NCI-H2171 treated with DMSO at 0.1 percent for 48 hours (cell line): Measurements from ENCODE around the gene IFT81.
"Not testable (repeated sequence)": the region's sequence is repeated elsewhere in the genome, so short reads cannot be mapped to it uniquely, and the experiment has no call there.

Source experiments
- DNase-seq: peaks from one replicate; lab custom pipeline; 2025; lab: John Stamatoyannopoulos, UW

Gene IFT81

GRCh38 chr12:110124269-110124995, at the start of gene IFT81:
Gene IFT81 (plus strand): TSS chr12:110124357. CDS start chr12:110127381, 3,024 bp downstream.
- DNase-seq = peak; percentile 87

DNA sequence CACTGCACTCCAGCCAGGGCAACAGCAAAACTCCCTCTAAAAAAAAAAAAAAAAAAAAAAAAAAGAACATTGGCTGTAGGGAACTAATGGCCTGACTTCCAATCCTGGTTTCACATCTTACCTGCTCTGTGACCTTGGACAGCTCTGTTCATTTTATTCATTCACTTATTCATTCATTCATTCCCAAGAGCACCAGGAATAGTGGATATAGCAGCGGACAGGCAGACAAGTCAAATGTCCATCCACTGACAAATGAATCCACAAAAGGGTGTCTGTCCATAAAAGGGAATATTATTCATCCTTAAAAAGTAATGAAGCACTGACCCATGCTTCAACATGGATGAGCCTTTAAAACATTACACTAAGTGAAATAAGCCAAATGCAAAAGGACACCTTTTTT, 48.3 kb upstream of the IFT81 start:
- DNase-seq = no peak

GRCh38 chr12:110077800-110078199, 46.4 kb upstream of the IFT81 start:
- DNase-seq = no peak

DNA sequence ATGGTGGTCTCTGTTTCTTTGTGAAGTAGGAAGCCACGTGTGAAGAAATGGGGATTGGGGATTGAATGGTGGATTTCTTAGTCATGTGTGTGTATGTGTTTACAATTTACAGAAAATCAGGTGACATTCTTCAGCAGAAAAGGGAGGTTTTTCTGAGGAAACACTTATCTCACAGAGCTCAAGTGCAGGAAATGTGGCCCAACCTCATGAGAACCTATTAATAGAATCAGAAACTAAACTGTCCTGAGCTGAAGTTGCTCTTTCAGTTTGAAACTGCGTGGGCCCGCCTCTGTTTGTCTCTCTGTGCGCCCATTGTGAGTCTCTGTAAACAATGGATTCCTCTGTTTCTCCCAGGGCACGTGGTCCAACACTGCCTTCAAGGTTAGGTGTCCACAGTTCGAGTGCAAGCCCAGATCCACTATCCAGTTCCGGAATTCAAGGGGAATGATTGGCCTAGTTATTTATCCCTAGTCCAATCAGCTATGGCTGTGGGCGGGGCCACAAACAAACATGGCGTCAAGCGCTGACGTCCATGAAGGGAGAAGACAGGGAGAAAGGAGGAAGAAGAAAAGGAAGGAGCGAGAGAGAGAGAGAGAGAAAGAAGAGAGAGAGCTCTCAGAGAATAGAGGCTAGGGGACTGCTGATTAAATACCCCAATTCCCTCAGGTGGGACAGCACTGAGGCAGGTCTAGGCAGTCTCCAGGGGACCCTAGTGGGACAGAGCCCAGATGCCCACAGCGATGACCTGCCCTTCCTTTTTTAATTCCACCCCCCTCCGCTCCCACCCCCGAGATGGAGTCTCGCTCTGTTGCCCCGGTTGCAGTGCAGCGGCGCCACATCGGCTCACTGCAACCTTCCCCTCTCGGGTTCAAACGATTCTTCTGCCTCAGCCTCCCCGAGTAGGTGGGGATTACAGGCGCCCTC, 44.4 kb upstream of the IFT81 start:
- no peak for DNase-seq

DNA sequence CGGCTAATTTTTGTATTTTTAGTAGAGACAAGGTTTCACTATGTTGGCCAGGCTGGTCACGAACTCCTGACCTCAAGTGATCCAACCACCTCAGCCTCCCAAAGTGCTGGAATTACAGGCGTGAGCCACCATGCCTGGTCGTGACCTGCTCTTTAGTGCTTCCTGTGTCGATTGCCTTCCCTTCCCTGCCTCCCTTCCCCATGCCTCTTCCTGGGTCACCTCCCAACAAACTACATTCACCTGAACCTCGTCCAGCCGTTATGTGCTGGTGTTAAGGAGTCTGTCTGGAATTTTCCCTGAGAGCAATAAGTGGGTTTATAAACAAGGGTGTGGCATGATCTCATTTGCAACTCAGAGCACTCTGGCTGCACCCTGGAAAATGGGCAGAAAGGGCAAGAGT, 43.7 kb upstream of the IFT81 start:
- DNase-seq = no peak

GRCh38 chr12:110084314-110085015, 39.7 kb upstream of the IFT81 start:
- no peak for DNase-seq

DNA sequence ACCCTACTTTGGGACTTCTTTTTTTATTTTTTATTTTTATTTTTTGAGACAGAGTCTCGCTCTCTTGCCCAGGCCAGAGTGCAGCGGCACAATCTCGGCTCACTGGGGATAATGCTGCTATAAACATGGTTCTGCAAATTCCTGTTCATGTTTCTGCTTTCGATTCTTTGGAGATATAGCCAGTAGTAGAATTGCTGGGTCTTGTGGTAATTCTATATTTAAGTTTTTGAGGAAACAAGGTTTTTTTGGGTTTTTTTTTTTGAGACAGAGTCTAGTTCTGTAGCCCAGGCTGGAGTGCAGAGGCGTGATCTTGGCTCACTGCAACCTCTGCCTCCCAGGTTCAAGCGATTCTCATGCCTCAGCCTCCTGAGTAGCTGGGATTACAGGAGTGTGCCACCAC, 35.9 kb upstream of the IFT81 start:
- DNase-seq = not testable (repeated sequence)

- DNase-seq = no peak
Observed at GRCh38 chr12:110088936-110089335, 35.2 kb upstream of the IFT81 start.

DNA sequence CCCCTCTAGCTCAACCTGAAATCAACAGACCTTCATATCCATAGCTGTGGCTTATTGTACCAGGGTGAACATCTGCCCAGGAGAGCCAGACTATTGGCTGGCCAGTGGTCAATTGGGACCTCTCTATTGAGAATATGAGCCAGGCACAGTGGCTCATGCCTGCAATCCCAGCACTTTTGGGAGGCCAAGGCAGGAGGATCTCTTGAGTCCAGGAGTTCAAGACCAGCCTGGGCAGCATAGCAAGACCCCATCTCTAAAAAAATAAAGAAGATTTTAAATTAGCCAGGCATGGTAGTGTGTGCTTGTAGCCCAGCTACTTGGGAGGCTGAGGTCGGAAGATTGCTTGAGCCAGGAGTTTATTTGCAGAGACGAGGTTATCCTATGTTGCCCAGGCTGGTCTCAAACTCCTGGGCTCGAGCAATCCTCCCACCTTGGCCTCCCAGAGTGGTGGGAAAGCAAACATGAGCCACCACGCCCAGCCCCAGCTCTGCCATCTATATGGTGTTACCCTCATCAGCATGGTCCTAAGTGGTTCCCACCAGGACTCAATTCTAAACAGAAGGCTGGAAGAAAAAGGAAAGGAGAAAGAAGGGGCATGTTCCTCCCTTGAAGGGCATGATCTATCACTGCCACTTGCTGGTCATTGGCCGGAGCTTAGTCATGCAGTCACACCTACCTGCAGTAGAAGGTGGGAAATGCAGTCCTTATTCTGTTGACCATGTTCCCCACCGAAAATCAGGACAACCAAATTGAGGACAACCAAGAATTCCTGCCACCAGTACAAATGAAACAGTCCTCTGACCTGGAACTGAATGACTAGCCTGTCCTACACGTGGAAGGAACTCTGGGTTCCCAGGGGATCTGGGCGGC, 33.7 kb upstream of the IFT81 start:
- no peak for DNase-seq

GRCh38 chr12:110091136-110091711, 32.9 kb upstream of the IFT81 start:
- no peak for DNase-seq

DNA sequence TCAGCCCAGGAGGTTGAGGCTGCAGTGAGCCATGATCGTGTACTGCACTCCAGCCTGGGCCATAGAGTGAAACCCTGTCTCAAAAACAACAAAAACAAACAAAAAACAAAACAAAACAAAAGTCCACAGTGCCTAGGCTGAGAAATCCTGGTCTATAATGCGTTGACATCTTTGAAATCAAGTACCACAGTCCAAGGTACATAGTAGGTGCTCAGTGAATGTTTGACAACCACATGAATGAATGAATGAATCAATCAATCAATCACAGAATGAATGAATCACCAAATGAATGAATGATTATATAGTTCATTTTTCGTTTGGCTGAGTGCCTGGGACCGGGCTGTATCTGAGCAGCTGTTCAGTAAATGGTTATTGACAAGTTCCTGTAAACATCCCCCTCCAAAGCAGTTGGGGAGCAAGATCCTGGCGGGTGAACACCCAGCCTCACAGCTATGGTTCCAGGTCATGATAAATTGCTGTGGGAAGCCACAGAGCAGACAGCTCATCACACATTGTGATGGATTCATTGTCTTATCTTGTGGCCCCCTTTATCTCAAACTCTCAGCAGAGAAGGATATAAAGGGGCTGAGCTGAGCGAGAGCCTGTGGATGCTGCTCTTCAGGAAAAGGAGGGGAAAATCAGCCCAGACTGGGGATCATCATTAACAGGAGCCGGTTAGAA, 30.4 kb upstream of the IFT81 start:
- no peak for DNase-seq

DNA sequence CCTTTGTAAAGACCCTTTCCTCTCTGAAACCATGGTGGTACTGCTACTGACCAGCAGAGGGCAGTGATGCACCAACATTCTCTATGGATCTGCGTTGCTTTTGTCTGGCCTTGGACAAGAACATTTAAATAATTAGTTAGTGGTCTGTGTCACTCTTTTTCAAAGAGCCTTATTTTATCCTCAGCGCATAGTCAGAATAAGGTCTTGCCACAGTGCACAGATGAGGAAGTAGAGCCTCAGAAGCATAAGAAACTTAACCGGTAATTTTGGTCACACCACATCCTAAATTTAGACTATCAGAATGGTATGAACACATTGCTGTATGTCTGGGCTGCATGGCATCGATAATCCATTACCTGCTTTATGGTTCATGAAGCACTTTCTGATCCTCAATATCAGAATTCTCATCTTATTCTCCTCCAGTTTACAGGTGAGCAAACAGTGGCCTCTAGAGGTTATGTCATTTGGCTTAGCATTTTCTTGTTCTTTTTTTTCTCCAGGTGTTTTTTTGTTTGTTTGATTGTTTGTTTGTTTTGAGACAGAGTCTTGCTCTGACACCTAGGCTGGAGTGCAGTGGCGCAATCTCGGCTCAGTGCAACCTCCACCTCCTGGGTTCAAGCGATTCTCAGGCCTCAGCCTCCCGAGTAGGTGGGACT, 23.7 kb upstream of the IFT81 start:
- DNase-seq = peak; percentile 80

- peak; percentile 83 for DNase-seq
Observed at GRCh38 chr12:110102255-110102654, 21.9 kb upstream of the IFT81 start.

DNA sequence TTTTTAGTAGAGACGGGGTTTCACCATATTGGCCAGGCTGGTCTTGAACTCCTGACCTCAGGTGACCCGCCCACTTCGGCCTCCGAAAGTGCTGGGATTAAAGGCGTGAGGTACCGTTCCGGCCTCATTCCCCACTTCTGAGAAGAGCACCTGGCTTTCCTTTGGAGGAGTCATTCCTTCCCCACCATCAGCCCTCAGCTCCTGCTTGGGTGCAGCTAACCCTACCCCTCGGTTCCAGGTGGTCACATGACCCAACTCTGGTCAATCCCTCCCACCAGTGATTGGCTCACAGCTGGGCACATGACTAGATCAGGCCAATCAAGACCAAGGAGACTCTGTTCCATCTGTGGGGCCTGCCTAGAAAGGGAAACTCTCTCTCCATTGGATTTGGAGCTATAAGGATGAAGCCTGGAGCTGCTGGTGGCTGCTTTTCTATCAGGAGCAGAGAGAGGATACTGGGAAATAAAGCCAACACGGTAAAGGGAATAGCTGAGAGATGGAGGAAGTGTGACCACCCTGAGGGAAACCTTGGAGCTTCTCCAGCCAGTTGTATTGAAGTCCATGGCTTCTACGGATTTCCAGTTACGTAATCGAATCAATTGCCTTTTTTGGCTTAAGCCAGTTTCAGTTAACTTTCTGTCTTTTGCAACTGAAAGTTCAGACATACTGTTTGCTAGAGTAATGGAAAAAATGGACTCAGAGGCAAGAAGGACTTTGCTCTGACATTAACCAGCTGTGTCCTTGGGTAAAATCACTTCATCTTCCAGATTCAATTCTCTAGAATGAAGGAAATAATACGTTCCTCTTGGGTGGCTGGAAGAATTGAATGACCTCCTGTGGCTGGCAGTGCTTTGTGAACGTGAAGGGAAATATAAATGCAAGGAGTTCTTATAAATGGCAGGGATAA, 19.7 kb upstream of the IFT81 start:
- DNase-seq = no peak

- DNase-seq = no peak
Observed at GRCh38 chr12:110105159-110105558, 19.0 kb upstream of the IFT81 start.

DNA sequence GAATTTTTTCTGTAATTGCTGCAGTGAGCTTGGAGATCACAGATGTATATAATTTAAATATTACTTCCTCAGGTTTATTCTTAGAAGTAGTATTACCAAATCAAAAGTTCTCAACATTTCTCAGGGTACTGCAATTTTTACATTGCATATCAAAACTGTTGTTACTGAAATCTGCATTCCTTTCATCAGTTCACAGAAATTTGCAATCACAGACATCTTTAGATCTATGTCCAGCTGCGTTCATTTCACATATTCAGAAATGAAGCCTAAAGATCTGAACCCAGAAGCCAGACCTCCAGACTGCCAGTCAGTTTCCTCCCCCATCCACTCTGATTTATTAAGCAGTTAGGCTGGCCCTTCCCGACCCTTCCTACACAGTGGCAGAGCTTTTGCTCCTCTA, 18.2 kb upstream of the IFT81 start:
- DNase-seq = no peak

GRCh38 chr12:110107369-110108281, 16.5 kb upstream of the IFT81 start:
- peak; percentile 46 for DNase-seq
